Tongue (tissue), 3 donors: ENCODE results near the gene TCTN1. TPM values are rescaled to one million over a fixed set of nuclear protein-coding genes. Genes with fewer than 3 reads are reported as not detected.
A peak's percentile ranks its signal among the peaks of the same experiment; 100 is the strongest.

Experiments used
- DNase-seq: peaks from one replicate; pipeline ENCODE4 v3.0.0-alpha.2; 2015
- small RNA-seq: library from RNA; depleted of rRNA; stranded (forward); fragments of <200 nt; gene quantifications from one replicate; pipeline ENCODE3, GENCODE V24; 2014; ENCODE audit warnings: low replicate concordance
- total RNA-seq: library from RNA; depleted of rRNA; stranded (reverse); fragments of >200 nt; gene quantifications from one replicate; pipeline ENCODE4 v1.2.3, GENCODE V29; 2014

Gene TCTN1
- total RNA-seq, 1 donor from 2014 or later = 21.5 TPM

GRCh38 chr12:110683888-110684287, 70.0 kb downstream of the TCTN1 start:
- no peak for DNase-seq

- DNase-seq = peak; percentile 35
These were observed 70.4 kb downstream of the TCTN1 start for GRCh38 chr12:110684312-110684836.

GRCh38 chr12:110686294-110686903, 72.5 kb downstream of the TCTN1 start:
- no peak for DNase-seq

- no peak for DNase-seq
These were observed 73.7 kb downstream of the TCTN1 start for GRCh38 chr12:110687396-110688169.

GRCh38 chr12:110688446-110689280, 74.7 kb downstream of the TCTN1 start, which contains the start of gene HVCN1:
TSS of gene HVCN1 (minus strand) at chr12:110689115. CDS start at chr12:110683245, 5,870 bp downstream.
- DNase-seq = no peak

GRCh38 chr12:110689281-110690126, 75.6 kb downstream of the TCTN1 start:
- DNase-seq = peak; percentile 68

GRCh38 chr12:110690127-110690430, 76.2 kb downstream of the TCTN1 start:
- DNase-seq = no peak

GRCh38 chr12:110693731-110694130, 79.8 kb downstream of the TCTN1 start:
- no peak for DNase-seq

- DNase-seq = no peak
These were observed 80.5 kb downstream of the TCTN1 start for GRCh38 chr12:110694330-110694901.

GRCh38 chr12:110696283-110696682, 82.4 kb downstream of the TCTN1 start:
- no peak for DNase-seq

- no peak for DNase-seq
These were observed 83.3 kb downstream of the TCTN1 start for GRCh38 chr12:110697236-110697635.

- DNase-seq = peak; percentile 77
These were observed 84.4 kb downstream of the TCTN1 start for GRCh38 chr12:110698171-110698902.

Small RNA genes within 50 kb of the gene (small RNA-seq; reads per million reads assigned to genes)
- gene RN7SL387P = not detected

Other genes starting within 250 kb of the TCTN1 start
- 71.3 TPM for gene ANAPC7, start 210.4 kb upstream of the TCTN1 start, total RNA-seq
- gene ARPC3, start 163.8 kb upstream of the TCTN1 start, total RNA-seq = 133 TPM
- gene GPN3, start 145.9 kb upstream of the TCTN1 start, total RNA-seq = 23.7 TPM
- 8.0 TPM for gene FAM216A, start 145.3 kb upstream of the TCTN1 start, total RNA-seq
- gene VPS29, start 112.0 kb upstream of the TCTN1 start, total RNA-seq = 88.0 TPM
- gene RAD9B, start 111.8 kb upstream of the TCTN1 start, total RNA-seq = 5.3 TPM
- 28.3 TPM for gene PPTC7, start 30.8 kb upstream of the TCTN1 start, total RNA-seq
- gene HVCN1, start 75.0 kb downstream of the TCTN1 start, total RNA-seq = 8.4 TPM
- 140 TPM for gene PPP1CC, start 128.8 kb downstream of the TCTN1 start, total RNA-seq
- gene CCDC63, start 232.9 kb downstream of the TCTN1 start, total RNA-seq = not detected